Measurements from ENCODE around the gene PLXNB2. TPM values are rescaled to one million over a fixed set of nuclear protein-coding genes. Genes with fewer than 3 reads are reported as not detected.

Gene PLXNB2
- total RNA-seq, 1 experiment from 2014 or later: 155 TPM

- BruUV-seq (replicated peaks): no TSS peak
- Histone ChIP-seq H3K27ac (ENCODE audit: low read depth, low read length, poor library complexity, severe bottlenecking) (peak overlapping the region; percentile 46), H3K27me3 (replicated peaks; ENCODE audit: insufficient read depth, low read depth, low read length, poor library complexity) (no peaks in the 10 kb centered on the region), H3K9me3 (ENCODE audit: low read depth, low read length, poor library complexity, severe bottlenecking) (no peaks in the 10 kb centered on the region), H3K36me3 (ENCODE audit: insufficient read depth, low read length, poor library complexity, severe bottlenecking) (peaks cover 7% of the 10 kb centered on the region), H3K4me3 (ENCODE audit: low read depth, low read length, poor library complexity, severe bottlenecking) (no peak overlapping the region), H3K4me1 (ENCODE audit: insufficient read depth, low read length, poor library complexity, severe bottlenecking) (peaks cover 26% of the 10 kb centered on the region)
- ChIA-PET POLR2A (ENCODE audit: low non-redundant PET) (no interaction called here), CTCF (no interaction called here)
- no peak for TF ChIP-seq CTCF (conservative IDR thresholded peaks at IDR 0.05; ENCODE audit: low read depth, low read length)
- no peak for TF ChIP-seq EZH2 (IDR thresholded peaks at IDR 0.05; ENCODE audit: borderline replicate concordance, low read depth, low read length, poor library complexity, severe bottlenecking)
- intact Hi-C loops (cut with micrococcal nuclease; ENCODE audit: unreplicated experiment): no loop called here
- DNase-seq (ENCODE audit: low spot score): no peak
Measured at GRCh38 chr22:50308986-50309600, 1.6 kb upstream of the PLXNB2 start.

- Histone ChIP-seq H3K27ac (ENCODE audit: low read depth, low read length, poor library complexity, severe bottlenecking) (peak overlapping the region; percentile 46), H3K9me3 (ENCODE audit: low read depth, low read length, poor library complexity, severe bottlenecking) (no peaks in the 10 kb centered on the region), H3K4me3 (ENCODE audit: low read depth, low read length, poor library complexity, severe bottlenecking) (no peak overlapping the region), H3K27me3 (replicated peaks; ENCODE audit: insufficient read depth, low read depth, low read length, poor library complexity) (no peaks in the 10 kb centered on the region), H3K36me3 (ENCODE audit: insufficient read depth, low read length, poor library complexity, severe bottlenecking) (peaks cover 7% of the 10 kb centered on the region), H3K4me1 (ENCODE audit: insufficient read depth, low read length, poor library complexity, severe bottlenecking) (peaks cover 31% of the 10 kb centered on the region)
- no TSS peak for BruUV-seq (replicated peaks)
- ChIA-PET POLR2A (ENCODE audit: low non-redundant PET) (no interaction called here), CTCF (no interaction called here)
- intact Hi-C loops (cut with micrococcal nuclease; ENCODE audit: unreplicated experiment): no loop called here
- no peak for TF ChIP-seq EZH2 (IDR thresholded peaks at IDR 0.05; ENCODE audit: borderline replicate concordance, low read depth, low read length, poor library complexity, severe bottlenecking)
- no peak for TF ChIP-seq CTCF (conservative IDR thresholded peaks at IDR 0.05; ENCODE audit: low read depth, low read length)
- no peak for DNase-seq (ENCODE audit: low spot score)
Measured at GRCh38 chr22:50308597-50308935, 1.1 kb upstream of the PLXNB2 start.

GRCh38 chr22:50307890-50308596 is 597 bp upstream of the PLXNB2 start:
- peaks cover 36% of the 10 kb centered on the region for H3K4me1 ChIP-seq (ENCODE audit: insufficient read depth, low read length, poor library complexity, severe bottlenecking)
- ChIA-PET POLR2A (ENCODE audit: low non-redundant PET) (no interaction called here), CTCF (interaction anchor here (1.0 kb wide), 1 partner anchor 57 kb away, joined by 4 read pairs; the partner anchor contains the start of gene HDAC10)
- H3K36me3 ChIP-seq (ENCODE audit: insufficient read depth, low read length, poor library complexity, severe bottlenecking): peaks cover 7% of the 10 kb centered on the region
- BruUV-seq (replicated peaks): no TSS peak
- intact Hi-C loops (cut with micrococcal nuclease; ENCODE audit: unreplicated experiment): no loop called here
- H3K27ac ChIP-seq (ENCODE audit: low read depth, low read length, poor library complexity, severe bottlenecking): peak overlapping the region; percentile 46
- no peaks in the 10 kb centered on the region for H3K27me3 ChIP-seq (replicated peaks; ENCODE audit: insufficient read depth, low read depth, low read length, poor library complexity)
- no peaks in the 10 kb centered on the region for H3K9me3 ChIP-seq (ENCODE audit: low read depth, low read length, poor library complexity, severe bottlenecking)
- TF ChIP-seq CTCF (conservative IDR thresholded peaks at IDR 0.05; ENCODE audit: low read depth, low read length) (no peak), EZH2 (IDR thresholded peaks at IDR 0.05; ENCODE audit: borderline replicate concordance, low read depth, low read length, poor library complexity, severe bottlenecking) (no peak)
- H3K4me3 ChIP-seq (ENCODE audit: low read depth, low read length, poor library complexity, severe bottlenecking): no peak overlapping the region
- no peak for DNase-seq (ENCODE audit: low spot score)

Measured in A673 (cell line).